T1000 (cell line): Measurements from ENCODE around the gene E2F6.
"Not testable (repeated sequence)": the region's sequence is repeated elsewhere in the genome, so short reads cannot be mapped to it uniquely, and the experiment has no call there.

Source experiments
- DNase-seq: peaks from one replicate; lab custom pipeline; 2025; ENCODE audit warnings: mixed read lengths; lab: John Stamatoyannopoulos, UW

Gene E2F6

GRCh38 chr2:11412449-11412810, 53.5 kb downstream of the E2F6 start:
- DNase-seq, result no peak

GRCh38 chr2:11411768-11412448, 54.1 kb downstream of the E2F6 start:
- no peak for DNase-seq

- DNase-seq, result no peak
Measured at GRCh38 chr2:11411244-11411643, 54.7 kb downstream of the E2F6 start.

- DNase-seq, result no peak
Measured at GRCh38 chr2:11410101-11410500, 55.9 kb downstream of the E2F6 start.

- no peak for DNase-seq
Measured at GRCh38 chr2:11409572-11409959, 56.4 kb downstream of the E2F6 start.

GRCh38 chr2:11408959-11409571, 56.9 kb downstream of the E2F6 start:
- DNase-seq, result no peak

GRCh38 chr2:11407413-11407812, 58.5 kb downstream of the E2F6 start:
- no peak for DNase-seq

GRCh38 chr2:11406958-11407381, 59.0 kb downstream of the E2F6 start:
- no peak for DNase-seq

- DNase-seq, result no peak
Measured at GRCh38 chr2:11406267-11406957, 59.5 kb downstream of the E2F6 start.

GRCh38 chr2:11405599-11406266, 60.2 kb downstream of the E2F6 start:
- no peak for DNase-seq

GRCh38 chr2:11405074-11405406, 60.9 kb downstream of the E2F6 start:
- not testable (repeated sequence) for DNase-seq

GRCh38 chr2:11404376-11405073, 61.4 kb downstream of the E2F6 start:
- DNase-seq, result no peak

- no peak for DNase-seq
Measured at GRCh38 chr2:11402436-11402835, 63.5 kb downstream of the E2F6 start.

- DNase-seq, result no peak
Measured at GRCh38 chr2:11399438-11399762, 66.6 kb downstream of the E2F6 start.

- DNase-seq, result no peak
Measured at GRCh38 chr2:11398750-11399437, 67.1 kb downstream of the E2F6 start.

- no peak for DNase-seq
Measured at GRCh38 chr2:11397513-11397912, 68.4 kb downstream of the E2F6 start.

GRCh38 chr2:11396467-11397445, 69.2 kb downstream of the E2F6 start:
- no peak for DNase-seq

- no peak for DNase-seq
Measured at GRCh38 chr2:11396021-11396420, 69.9 kb downstream of the E2F6 start.

GRCh38 chr2:11395389-11395788, 70.6 kb downstream of the E2F6 start:
- DNase-seq, result no peak
